SK-N-SH (cell line): ENCODE results near the gene SLC12A4. TPM values are rescaled to one million over a fixed set of nuclear protein-coding genes. Genes with fewer than 3 reads are reported as not detected.

Experiments used
- CTCF ChIA-PET: fragments of 300-600, 350-600 bp; formaldehyde crosslinking; extraction: SDS; loops from one replicate; lab custom pipeline; 2021; lab: Yijun Ruan, JAX
- POLR2A ChIA-PET: fragments of 350-600 bp; sonication (Branson Sonifier 250); formaldehyde crosslinking; extraction: SDS; loops from one replicate; lab custom pipeline; 2020; ENCODE audit warnings: antibody characterized with exemption, inconsistent platforms; lab: Yijun Ruan, JAX
- DNase-seq: peaks from one replicate; pipeline ENCODE4 v3.0.0; 2012
- H2AFZ ChIP-seq: fragments of 200-600 bp; sonication (generic); 2 replicates; pipeline ENCODE4 v1.8.1; 2016; ENCODE audit warnings: antibody characterized with exemption, mild to moderate bottlenecking, low read depth
- H3F3A ChIP-seq: fragments of 200-600 bp; sonication (generic); replicated peaks from 2 replicates; pipeline ENCODE3; 2016; ENCODE audit warnings: antibody characterized with exemption, mild to moderate bottlenecking; ENCODE audit not compliant: insufficient read depth
- H3K27ac ChIP-seq, 2 experiments: fragments of 200-500 bp in 1 of 2; fragments of 200-600 bp in 1 of 2; sonication (Bioruptor generic) in 1 of 2; sonication (generic), shearing (Covaris generic) in 1 of 2; 2 replicates each; pipeline versions ENCODE4 v1.5.1 to v1.6.1; 2014 to 2016; ENCODE audit warnings: low read depth in 2 of 2, inconsistent platforms in 1 of 2, low read length in 1 of 2, mild to moderate bottlenecking in 1 of 2, mixed read lengths in 1 of 2
- H3K27me3 ChIP-seq: fragments of 200-600 bp; sonication (generic), shearing (Covaris generic); 2 replicates; pipeline ENCODE4 v1.6.1; 2016; ENCODE audit warnings: mixed run types; ENCODE audit not compliant: insufficient read depth
- H3K36me3 ChIP-seq, 2 experiments: fragments of 200-500 bp in 1 of 2; fragments of 200-600 bp in 1 of 2; sonication (Bioruptor generic) in 1 of 2; sonication (generic) in 1 of 2; replicated peaks in 1 of 2; 2 replicates each; pipeline versions ENCODE3 to v1.5.1; 2014 to 2016; ENCODE audit warnings: low read length in 1 of 2, mild to moderate bottlenecking in 1 of 2; ENCODE audit not compliant: insufficient read depth in 2 of 2, control insufficient read depth in 1 of 2
- H3K4me1 ChIP-seq, 2 experiments: fragments of 200-500 bp in 1 of 2; fragments of 200-600 bp in 1 of 2; sonication (Bioruptor generic) in 1 of 2; sonication (generic), shearing (Covaris generic) in 1 of 2; 2 replicates each; pipeline versions ENCODE4 v1.5.1 to v1.6.1; 2014 to 2016; ENCODE audit warnings: low read depth in 1 of 2, low read length in 1 of 2, mixed run types in 1 of 2; ENCODE audit not compliant: insufficient read depth in 2 of 2, control insufficient read depth in 1 of 2
- H3K4me2 ChIP-seq: fragments of 200-600 bp; sonication (generic), shearing (Covaris generic); 2 replicates; pipeline ENCODE4 v1.6.1; 2017; ENCODE audit warnings: mixed run types
- H3K4me3 ChIP-seq, 2 experiments: fragments of 200-500 bp in 1 of 2; fragments of 200-600 bp in 1 of 2; sonication (Bioruptor generic) in 1 of 2; sonication (generic), shearing (Covaris generic) in 1 of 2; 2 replicates each; pipeline versions ENCODE4 v1.5.1 to v1.8.1; 2014 to 2016; ENCODE audit warnings: low read depth in 2 of 2, inconsistent platforms in 1 of 2, low read length in 1 of 2, mild to moderate bottlenecking in 1 of 2, mixed read lengths in 1 of 2, moderate library complexity in 1 of 2
- H3K79me2 ChIP-seq: fragments of 200-600 bp; sonication (generic); 2 replicates; pipeline ENCODE4 v1.8.1; 2017; ENCODE audit warnings: mild to moderate bottlenecking; ENCODE audit not compliant: insufficient read depth
- H3K9ac ChIP-seq: fragments of 200-600 bp; sonication (generic); 2 replicates; pipeline ENCODE4 v1.6.1; 2017; ENCODE audit warnings: mixed run types
- H3K9me2 ChIP-seq: fragments of 200-600 bp; sonication (generic); 2 replicates; pipeline ENCODE4 v1.6.1; 2017; ENCODE audit warnings: mixed run types
- H3K9me3 ChIP-seq: fragments of 200-600 bp; sonication (generic); 2 replicates; pipeline ENCODE4 v1.6.1; 2017; ENCODE audit warnings: mixed run types, mild to moderate bottlenecking, moderate library complexity
- H4K20me1 ChIP-seq: fragments of 200-600 bp; sonication (generic); 2 replicates; pipeline ENCODE4 v1.6.1; 2017; ENCODE audit warnings: mild to moderate bottlenecking, mixed run types; ENCODE audit not compliant: insufficient read depth
- ELF1 ChIP-seq: IDR thresholded peaks from 2 replicates; pipeline ENCODE4 v1.4.0; 2012
- FOSL2 ChIP-seq: IDR thresholded peaks from 2 replicates; pipeline ENCODE4 v1.4.0; 2012; ENCODE audit warnings: low read depth, mild to moderate bottlenecking, moderate library complexity, borderline replicate concordance
- FOXM1 ChIP-seq: IDR thresholded peaks from 2 replicates; pipeline ENCODE4 v1.4.0; 2012; ENCODE audit warnings: low read depth, mild to moderate bottlenecking
- GABPA ChIP-seq: IDR thresholded peaks from 2 replicates; pipeline ENCODE4 v1.4.0; 2012; ENCODE audit warnings: low read depth, mild to moderate bottlenecking
- GATA2 ChIP-seq: sonication (generic); formaldehyde crosslinking; IDR thresholded peaks from 2 replicates; pipeline ENCODE4 v1.5.0; 2020; ENCODE audit warnings: mild to moderate bottlenecking, missing genetic modification reagents
- MEF2A ChIP-seq: IDR thresholded peaks from 2 replicates; pipeline ENCODE4 v1.4.0; 2012; ENCODE audit warnings: low read depth, borderline replicate concordance
- MXI1 ChIP-seq: IDR thresholded peaks from 2 replicates; pipeline ENCODE4 v1.6.1; 2012; ENCODE audit warnings: mild to moderate bottlenecking, low read depth, low read length, improper control_type of control experiment
- RAD21 ChIP-seq: IDR thresholded peaks from 2 replicates; pipeline ENCODE4 v1.6.1; 2012; ENCODE audit warnings: mild to moderate bottlenecking, low read length
- RCOR1 ChIP-seq: fragments of 150-350 bp; IDR thresholded peaks from 2 replicates; pipeline ENCODE4 v1.6.1; 2017; ENCODE audit warnings: antibody characterized with exemption, low read length
- REST ChIP-seq: IDR thresholded peaks from 2 replicates; pipeline ENCODE4 v1.6.1; 2012; ENCODE audit warnings: mild to moderate bottlenecking, low read depth, low read length, moderate library complexity
- RFX5 ChIP-seq: IDR thresholded peaks from 2 replicates; pipeline ENCODE4 v1.6.1; 2012; ENCODE audit warnings: mild to moderate bottlenecking, improper control_type of control experiment, low read length
- RXRA ChIP-seq: IDR thresholded peaks from 2 replicates; pipeline ENCODE4 v1.4.0; 2012; ENCODE audit warnings: low read depth, mild to moderate bottlenecking, borderline replicate concordance
- SMC3 ChIP-seq: IDR thresholded peaks from 2 replicates; pipeline ENCODE4 v1.6.1; 2012; ENCODE audit warnings: low read depth, low read length, improper control_type of control experiment
- USF1 ChIP-seq: IDR thresholded peaks from 2 replicates; pipeline ENCODE4 v1.4.0; 2012; ENCODE audit warnings: low read depth, borderline replicate concordance
- YY1 ChIP-seq: IDR thresholded peaks from 2 replicates; pipeline ENCODE4 v1.4.0; 2012; ENCODE audit warnings: low read depth, mild to moderate bottlenecking
- ZBTB33 ChIP-seq: IDR thresholded peaks from 2 replicates; pipeline ENCODE4 v1.4.0; 2012; ENCODE audit warnings: low read depth, borderline replicate concordance
- WGBS: methylation state at CpG from one replicate; pipeline ENCODE4 v1.1.6; 2017; ENCODE audit warnings: low lambda C conversion rate; 5-methylcytosine and 5-hydroxymethylcytosine counted together
- polyA plus RNA-seq, 3 experiments: library from polyadenylated mRNA; depleted of rRNA; stranded (reverse); fragments of >200 nt; gene quantifications; 2 replicates each; pipeline ENCODE4 v1.2.3, GENCODE V29; 2012

SLC12A4 gene
- polyA plus RNA-seq, 1 of the 3 experiments (the other 2 are of a cell fraction): 75.8 TPM

GRCh38 chr16:67957622-67958021, 10.8 kb downstream of the SLC12A4 start:
- H3K4me1 ChIP-seq: peaks cover 0 to 13% of the 10 kb centered on the region in 2 experiments; a peak in 1 of 4 replicates
- POLR2A ChIA-PET: no interaction called here
- H3K9me2 ChIP-seq: no peaks in the 10 kb centered on the region
- H3K9me3 ChIP-seq: no peaks in the 10 kb centered on the region
- no peaks in the 10 kb centered on the region for H3K27me3 ChIP-seq
- TF ChIP-seq ELF1 (no peak), MEF2A (no peak), ZBTB33 (no peak), RXRA (no peak), RFX5 (no peak), FOXM1 (no peak), GABPA (no peak), GATA2 (CRISPR knock-in tag) (no peak), YY1 (no peak), FOSL2 (no peak), RCOR1 (no peak), REST (no peak), RAD21 (no peak), MXI1 (no peak), SMC3 (no peak), USF1 (no peak)
- TF ChIP-seq, all 33 proteins: peak for 0
- Histone ChIP-seq H3K27ac (no peak overlapping the region), H2AFZ (no peak overlapping the region), H3K4me3 (no peak overlapping the region), H3K4me2 (no peak overlapping the region), H4K20me1 (peaks cover 15% of the 10 kb centered on the region; the same call in 1 of the 2 replicates), H3K9ac (no peak overlapping the region), H3F3A (peaks cover 7% of the 10 kb centered on the region), H3K79me2 (peaks cover 46% of the 10 kb centered on the region), H3K36me3 (peaks cover 36 to 59% of the 10 kb centered on the region in 2 experiments)
- DNase-seq: no peak
- WGBS: 94% methylated on average over 6 of the region's 9 CpGs
- CTCF ChIA-PET: interaction anchor here (1.1 kb wide), 1 partner anchor 14 kb away, joined by 5 read pairs; the partner anchor contains the start of gene LCAT
